Esophagus squamous epithelium (tissue), 5 donors: ENCODE measurements around the gene PHKB. TPM values are rescaled to one million over a fixed set of nuclear protein-coding genes. Genes with fewer than 3 reads are reported as not detected.

Experiments used
- DNase-seq: peaks from one replicate; lab custom pipeline; 2025; lab: John Stamatoyannopoulos, UW
- H3K27ac ChIP-seq, 4 donors: fragments of 200-600 bp; sonication (generic); one replicate each; pipeline ENCODE4 v1.5.1; 2016 to 2019; ENCODE audit warnings: mild to moderate bottlenecking in 1 of 4
- H3K27me3 ChIP-seq, 4 donors: fragments of 200-600 bp; sonication (generic); 1 replicate in 3 of 4; 2 replicates in 1 of 4; pipeline versions ENCODE4 v1.5.1 to v1.6.0; 2017 to 2021; ENCODE audit warnings: antibody characterized with exemption in 1 of 4
- H3K36me3 ChIP-seq, 3 donors: fragments of 200-600 bp; sonication (generic); one replicate each; pipeline ENCODE4 v1.5.1; 2016 to 2019
- H3K4me1 ChIP-seq, 3 donors: fragments of 200-600 bp; sonication (generic); one replicate each; pipeline ENCODE4 v1.5.1; 2017 to 2019
- H3K4me3 ChIP-seq, 4 donors: fragments of 200-600 bp; sonication (generic); 1 replicate in 3 of 4; 2 replicates in 1 of 4; pipeline ENCODE4 v1.5.1; 2016 to 2019; ENCODE audit warnings: mild to moderate bottlenecking in 2 of 4, moderate library complexity in 1 of 4
- H3K9me3 ChIP-seq, 3 donors: fragments of 200-600 bp; sonication (generic); one replicate each; pipeline ENCODE4 v1.5.1; 2016 to 2019
- POLR2A ChIP-seq, 4 donors: fragments of 450-650 bp; IDR thresholded peaks; one replicate each; pipeline ENCODE4 v1.6.1; 2017; ENCODE audit warnings: antibody characterized with exemption in 4 of 4, mild to moderate bottlenecking in 4 of 4, moderate library complexity in 3 of 4
- WGBS, 2 donors: methylation state at CpG; one replicate each; pipeline ENCODE4 v1.1.5; 2018; 5-methylcytosine and 5-hydroxymethylcytosine counted together
- intact Hi-C: fragments of 100-400 bp; cut with DNase I; formaldehyde crosslinking; loops from one replicate; pipeline ENCODE4 v1.15.0; 2022
- total RNA-seq, 4 donors: library from RNA; depleted of rRNA; stranded (reverse); fragments of >200 nt; gene quantifications; one replicate each; pipeline ENCODE4 v1.1.0, GENCODE V29; 2016
- TF ChIP-seq, protein P1 (sequence below), 6 experiments: fragments of 450-650 bp in 4 of 6; fragments of 200-600 bp in 2 of 6; sonication (generic) in 2 of 6; IDR thresholded peaks; one replicate each; pipeline ENCODE4 v1.5.1; 2016 to 2019; ENCODE audit warnings: antibody characterized with exemption in 6 of 6, mild to moderate bottlenecking in 4 of 6, moderate library complexity in 4 of 6
- donor health status: DM: yes; HTN: yes; CAD: no.

The PHKB gene
- 10 to 100 TPM; 39.0 to 81.3 (median 53.8) TPM for total RNA-seq

DNA sequence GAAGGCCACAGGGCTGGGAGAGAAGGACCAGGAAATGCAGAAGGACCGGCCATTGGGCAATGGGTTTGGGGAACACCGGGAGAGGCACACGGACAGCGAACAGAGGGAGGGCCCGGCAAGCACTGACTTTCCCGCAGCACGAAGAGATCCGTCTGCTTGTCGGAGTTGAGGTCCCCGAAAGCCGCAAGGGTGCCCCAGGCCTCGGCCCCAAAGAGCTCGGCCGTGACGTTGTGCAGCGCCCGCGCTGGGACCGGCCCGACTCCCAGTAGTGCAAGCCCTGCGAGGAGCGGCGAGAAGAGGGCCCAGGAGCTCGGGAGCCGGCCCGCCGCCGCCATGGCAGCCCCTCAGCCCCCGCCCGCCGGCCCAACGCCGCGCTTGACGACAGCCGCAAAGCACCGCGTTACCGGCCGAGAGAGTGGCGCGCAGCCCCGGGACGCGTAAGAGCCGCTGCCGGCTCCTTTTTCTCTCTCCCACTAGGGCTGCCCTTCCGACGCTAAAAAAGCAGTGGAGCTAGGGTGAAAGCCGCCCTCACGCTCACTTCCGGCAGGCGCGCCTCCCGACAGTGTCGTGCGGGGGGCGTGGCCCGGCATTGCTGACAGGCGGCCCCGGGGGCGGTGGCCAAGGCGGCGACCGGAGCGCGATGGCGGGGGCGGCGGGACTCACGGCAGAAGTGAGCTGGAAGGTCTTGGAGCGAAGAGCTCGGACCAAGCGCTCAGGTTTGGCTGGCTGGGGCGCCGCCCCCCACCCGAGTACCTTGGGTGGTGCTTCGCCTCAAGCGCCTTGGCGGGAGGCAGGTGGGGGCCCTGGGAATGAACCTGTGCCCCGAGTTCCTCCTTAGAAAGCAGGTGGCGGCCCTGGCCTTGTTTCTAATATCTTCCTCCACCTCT is at the start of gene PHKB, which contains the start of gene ITFG1:
Gene PHKB (plus strand): TSS at position 621 of the 887 bp plus-strand sequence. CDS start 20 bp downstream, at position 641.
Gene ITFG1 (minus strand): TSS at position 353 of the 887 bp plus-strand sequence. CDS start 18 bp downstream, at position 335.
- intact Hi-C loops, result no loop called here

DNA sequence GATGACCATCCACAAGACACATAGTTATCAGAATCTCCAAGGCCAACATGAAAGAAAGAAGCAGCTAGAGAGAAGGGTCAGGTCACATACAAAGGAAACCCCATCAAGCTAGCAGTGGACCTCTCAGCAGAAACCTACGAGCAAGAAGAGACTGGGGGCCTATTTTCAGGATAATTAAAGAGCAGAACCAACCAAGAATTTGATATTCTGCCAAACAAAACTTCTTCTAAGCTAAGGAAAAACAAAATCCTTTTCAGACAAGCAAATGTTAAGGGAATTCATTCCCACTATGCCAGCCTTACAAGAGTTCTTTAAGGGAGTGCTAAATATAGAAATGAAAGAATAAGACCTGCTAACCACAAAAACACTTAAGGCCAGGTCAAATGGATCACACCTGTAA is 48.1 kb upstream of the PHKB start:
- Histone ChIP-seq H3K36me3 (peaks cover 0 to 19% (median 0%) of the 10 kb centered on the region in 3 donors), H3K27ac (no peak overlapping the region), H3K4me1 (no peaks in the 10 kb centered on the region), H3K4me3 (no peak overlapping the region), H3K27me3 (no peaks in the 10 kb centered on the region), H3K9me3 (no peaks in the 10 kb centered on the region)
- WGBS, 2 donors, result 79 to 85% methylated on average over 1 of the region's 1 CpG
- no peak for DNase-seq
- TF ChIP-seq, protein P1, sequence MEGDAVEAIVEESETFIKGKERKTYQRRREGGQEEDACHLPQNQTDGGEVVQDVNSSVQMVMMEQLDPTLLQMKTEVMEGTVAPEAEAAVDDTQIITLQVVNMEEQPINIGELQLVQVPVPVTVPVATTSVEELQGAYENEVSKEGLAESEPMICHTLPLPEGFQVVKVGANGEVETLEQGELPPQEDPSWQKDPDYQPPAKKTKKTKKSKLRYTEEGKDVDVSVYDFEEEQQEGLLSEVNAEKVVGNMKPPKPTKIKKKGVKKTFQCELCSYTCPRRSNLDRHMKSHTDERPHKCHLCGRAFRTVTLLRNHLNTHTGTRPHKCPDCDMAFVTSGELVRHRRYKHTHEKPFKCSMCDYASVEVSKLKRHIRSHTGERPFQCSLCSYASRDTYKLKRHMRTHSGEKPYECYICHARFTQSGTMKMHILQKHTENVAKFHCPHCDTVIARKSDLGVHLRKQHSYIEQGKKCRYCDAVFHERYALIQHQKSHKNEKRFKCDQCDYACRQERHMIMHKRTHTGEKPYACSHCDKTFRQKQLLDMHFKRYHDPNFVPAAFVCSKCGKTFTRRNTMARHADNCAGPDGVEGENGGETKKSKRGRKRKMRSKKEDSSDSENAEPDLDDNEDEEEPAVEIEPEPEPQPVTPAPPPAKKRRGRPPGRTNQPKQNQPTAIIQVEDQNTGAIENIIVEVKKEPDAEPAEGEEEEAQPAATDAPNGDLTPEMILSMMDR (IDR thresholded peaks at IDR 0.05), result no peak
- TF ChIP-seq POLR2A (IDR thresholded peaks at IDR 0.05), result no peak
- intact Hi-C loops, result no loop called here

More for the DNA sequence above, at the start of gene PHKB, which contains the start of gene ITFG1:
- H3K4me1 ChIP-seq, result peaks cover 8 to 58% (median 18%) of the 10 kb centered on the region in 3 donors
- WGBS, 2 donors, result 1 to 4% methylated on average over 5 to 23 of the region's 82 CpGs
- H3K27me3 ChIP-seq, result no peaks in the 10 kb centered on the region
- TF ChIP-seq, protein P1 (IDR thresholded peaks at IDR 0.05), result peak in 4 of 6 experiments; percentile 19 to 34 (median 22)
- peak in 3 of 4 donors; percentile 58 to 76 (median 58) for TF ChIP-seq POLR2A (IDR thresholded peaks at IDR 0.05)
- no peaks in the 10 kb centered on the region for H3K9me3 ChIP-seq
- peak within 1 kb of the TSS; percentile 96 to 99 (median 98) for H3K27ac ChIP-seq
- peak; percentile 61 for DNase-seq
- H3K36me3 ChIP-seq, result peaks cover 0 to 26% (median 0%) of the 10 kb centered on the region in 3 donors
- peak within 1 kb of the TSS; percentile 79 to 94 (median 90) for H3K4me3 ChIP-seq

DNA sequence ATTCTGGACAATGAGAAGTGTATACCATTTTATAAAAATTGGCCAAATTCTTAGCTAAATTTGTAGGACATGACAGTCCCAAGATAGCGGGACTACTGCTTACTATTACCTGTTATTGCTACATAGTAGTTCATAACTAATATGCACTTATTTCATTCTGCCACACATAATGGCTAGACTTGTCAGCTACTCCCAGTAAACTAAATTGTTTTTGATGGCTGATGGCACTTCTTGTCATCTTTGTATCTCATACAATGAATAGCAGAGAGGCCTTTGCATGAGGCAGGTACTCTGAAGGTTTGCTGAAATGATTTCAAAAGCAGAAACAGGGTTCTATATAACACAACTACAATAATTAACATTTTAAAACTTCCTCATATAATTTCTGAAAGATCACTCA is 44.3 kb upstream of the PHKB start:
- intact Hi-C loops, result no loop called here
- H3K4me3 ChIP-seq, result no peak overlapping the region
- no peaks in the 10 kb centered on the region for H3K4me1 ChIP-seq
- H3K27ac ChIP-seq, result no peak overlapping the region
- H3K9me3 ChIP-seq, result no peaks in the 10 kb centered on the region
- TF ChIP-seq, protein P1 (IDR thresholded peaks at IDR 0.05), result no peak
- no peak for TF ChIP-seq POLR2A (IDR thresholded peaks at IDR 0.05)
- no peak for DNase-seq
- WGBS, 2 donors, result 93 to 95% methylated on average over 1 of the region's 1 CpG
- H3K36me3 ChIP-seq, result peaks cover 0 to 12% (median 0%) of the 10 kb centered on the region in 3 donors
- H3K27me3 ChIP-seq, result no peaks in the 10 kb centered on the region

DNA sequence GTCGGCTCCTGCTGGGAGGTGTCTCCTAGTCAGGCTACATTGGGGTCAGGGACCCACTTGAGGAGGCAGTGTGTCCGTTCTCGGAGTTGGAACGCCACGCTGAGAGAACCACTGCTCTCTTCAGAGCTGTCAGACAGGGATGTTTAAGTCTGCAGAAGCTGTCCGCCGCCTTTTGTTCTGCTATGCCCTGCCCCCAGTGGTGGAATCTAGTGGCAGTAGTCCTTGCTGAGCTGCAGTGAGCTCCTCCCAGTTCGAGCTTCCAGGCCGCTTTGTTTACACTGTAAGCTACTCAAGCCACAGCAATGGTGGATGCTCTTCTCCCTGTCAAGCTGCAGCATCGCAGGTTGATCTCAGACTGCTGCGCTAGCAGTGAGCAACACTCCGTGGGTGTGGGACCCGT is 36.3 kb upstream of the PHKB start:
- DNase-seq, result no peak
- intact Hi-C loops, result no loop called here

More for the DNA sequence above, 36.3 kb upstream of the PHKB start:
- no peaks in the 10 kb centered on the region for H3K27me3 ChIP-seq
- no peaks in the 10 kb centered on the region for H3K4me1 ChIP-seq
- TF ChIP-seq, protein P1 (IDR thresholded peaks at IDR 0.05), result no peak
- no peak for TF ChIP-seq POLR2A (IDR thresholded peaks at IDR 0.05)
- H3K4me3 ChIP-seq, result no peak overlapping the region
- peaks cover 0 to 56% (median 5%) of the 10 kb centered on the region in 3 donors for H3K36me3 ChIP-seq
- no peaks in the 10 kb centered on the region for H3K9me3 ChIP-seq
- 94 to 99% methylated on average over 6 to 9 of the region's 13 CpGs for WGBS, 2 donors
- no peak overlapping the region for H3K27ac ChIP-seq
